Jurkat, Clone E6-1 (cell line): ENCODE measurements around the gene HOXC10.

ENCODE experiments used
- DNase-seq: peaks from one replicate; pipeline ENCODE4 v3.0.0-alpha.2; 2011; ENCODE audit warnings: low read depth, low spot score
- H3K4me3 ChIP-seq: 2 replicates; pipeline ENCODE4 v1.5.1; 2011; ENCODE audit warnings: mild to moderate bottlenecking, low read length, control low read depth, moderate library complexity

HOXC10 gene

DNA sequence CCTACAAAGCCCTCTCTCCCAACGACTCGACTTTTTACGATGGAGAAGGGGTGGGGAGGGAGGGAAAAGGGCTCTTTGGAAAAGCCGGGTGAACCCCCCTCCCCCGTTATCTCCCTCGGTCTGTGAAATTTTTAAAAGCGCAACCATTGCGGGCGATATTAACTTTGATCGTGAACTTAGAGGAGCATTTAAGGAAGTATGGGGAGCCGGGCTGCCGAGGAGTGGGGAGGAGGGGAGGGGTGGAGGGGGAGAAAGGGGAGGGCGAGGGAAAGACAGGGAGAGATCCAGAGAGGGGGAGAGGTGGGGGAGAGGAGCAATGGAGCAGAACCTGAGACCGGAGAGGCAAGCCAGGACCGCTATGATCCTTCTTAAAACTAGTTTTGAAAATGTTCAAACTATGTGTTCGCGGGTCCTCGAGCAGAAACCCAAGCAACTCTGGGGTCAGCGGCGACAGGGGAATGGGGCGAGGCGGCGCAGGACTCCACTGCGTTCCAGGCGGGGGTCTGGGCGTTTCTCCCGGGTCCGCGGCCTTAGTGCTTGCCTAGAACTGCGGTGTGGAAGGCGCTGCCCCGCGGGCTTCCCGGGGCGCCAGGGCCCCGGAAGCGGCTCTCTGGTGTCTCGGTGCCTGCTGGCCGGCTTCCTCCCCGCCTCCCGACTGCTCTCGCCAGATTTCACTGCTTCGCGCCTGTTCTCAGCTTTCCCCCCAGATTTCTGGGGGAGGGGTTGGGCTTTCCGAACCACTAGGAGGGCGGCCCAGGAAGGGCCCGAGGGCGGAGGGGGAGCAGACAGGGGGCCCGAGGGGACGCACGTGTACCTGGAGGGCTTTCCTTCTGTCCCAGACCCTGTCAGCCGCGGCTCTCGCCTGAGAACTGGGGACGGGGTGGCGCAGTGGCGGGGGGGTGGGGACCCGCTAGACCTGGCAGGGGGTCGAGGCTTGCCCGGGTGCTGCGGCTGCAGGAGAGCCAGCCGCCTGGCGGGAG, 10.6 kb upstream of the HOXC10 start, which contains the start of gene HOTAIR:
Gene HOTAIR, minus strand, starts transcription at position 871 of the 980 bp plus-strand sequence.
- H3K4me3 ChIP-seq: peak within 1 kb of the TSS; percentile 49
- no peak for DNase-seq

DNA sequence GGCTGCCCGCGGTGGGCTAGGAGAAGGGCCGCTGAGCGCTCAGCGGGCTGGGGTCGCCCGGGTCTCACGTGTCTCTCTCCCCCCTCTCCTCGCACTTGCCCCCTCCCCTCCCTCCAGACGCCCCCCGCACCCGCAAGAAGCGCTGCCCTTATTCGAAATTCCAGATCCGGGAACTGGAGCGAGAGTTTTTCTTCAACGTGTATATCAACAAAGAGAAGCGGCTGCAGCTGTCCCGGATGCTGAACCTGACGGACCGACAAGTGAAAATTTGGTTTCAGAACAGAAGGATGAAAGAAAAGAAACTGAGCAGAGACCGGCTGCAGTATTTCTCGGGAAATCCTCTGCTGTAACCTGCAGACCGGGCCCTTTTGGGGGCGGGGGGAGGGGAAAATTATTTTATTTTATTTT, 9.9 kb upstream of the HOXC10 start:
- peak overlapping the region; percentile 49 for H3K4me3 ChIP-seq
- DNase-seq: no peak

DNA sequence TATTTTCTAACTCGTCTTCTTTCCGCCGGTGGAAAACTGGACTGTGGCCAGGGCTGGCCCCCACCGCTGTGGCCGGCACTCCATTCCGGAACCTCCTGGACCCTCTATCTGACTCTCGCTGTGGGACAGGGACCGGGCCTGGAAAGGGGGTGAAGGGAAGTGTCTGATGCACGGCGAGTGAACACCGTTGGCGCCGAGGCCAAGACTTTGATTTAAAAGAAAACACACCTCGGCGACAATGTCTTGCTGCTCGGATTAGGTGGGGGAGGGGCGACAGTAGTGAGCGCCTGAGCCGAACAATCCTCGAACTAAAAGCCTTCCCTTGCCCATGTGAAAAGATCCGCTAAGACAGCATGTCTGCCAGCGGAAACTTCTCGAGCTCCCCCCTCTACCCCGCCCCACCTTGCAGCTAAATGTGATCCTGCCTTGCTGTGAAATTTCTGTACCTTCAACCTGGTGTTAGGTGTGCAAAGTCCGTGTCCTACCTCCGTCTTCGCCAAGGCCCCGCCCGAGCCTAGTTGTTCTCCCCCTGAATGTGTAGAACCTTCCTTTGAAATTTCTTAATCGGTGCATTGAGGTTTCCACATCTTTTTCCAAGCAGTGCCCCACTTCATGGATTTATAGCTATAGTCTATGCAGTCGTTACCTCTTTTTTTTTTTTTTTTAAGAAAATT, 9.3 kb upstream of the HOXC10 start:
- DNase-seq: no peak
- H3K4me3 ChIP-seq: peak overlapping the region; percentile 49

DNA sequence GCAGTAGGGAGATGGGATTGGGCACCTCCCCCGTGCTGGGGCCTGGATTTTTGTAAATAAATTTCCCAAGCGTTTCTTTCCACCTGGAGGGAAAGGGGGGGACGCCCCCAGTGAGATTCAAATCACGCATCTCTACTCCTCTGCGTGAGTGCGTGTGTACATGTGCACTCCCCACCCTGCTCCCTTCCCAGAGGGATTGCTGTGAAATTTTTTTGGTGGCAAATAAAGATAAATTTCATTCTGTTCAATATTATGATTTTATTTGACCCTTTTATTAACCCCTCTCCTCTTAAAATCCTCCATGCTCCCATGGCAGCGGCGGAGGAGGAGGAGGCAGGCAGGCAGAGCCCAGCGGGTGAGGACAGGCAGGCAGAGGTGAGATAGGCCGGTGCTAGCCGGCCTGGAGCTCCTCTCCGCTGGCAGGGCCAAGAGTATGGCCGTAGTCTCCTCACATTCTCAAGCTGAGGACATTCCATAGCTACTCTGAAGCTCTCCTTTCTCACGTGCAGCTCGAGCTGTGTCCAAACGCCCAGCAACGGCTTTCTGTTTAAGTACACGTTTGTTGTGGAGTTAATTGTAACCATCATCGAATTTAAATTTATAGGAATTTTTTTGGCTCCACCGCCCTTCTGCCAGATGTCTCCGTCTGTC, 8.6 kb upstream of the HOXC10 start:
- DNase-seq: no peak
- no peak overlapping the region for H3K4me3 ChIP-seq

DNA sequence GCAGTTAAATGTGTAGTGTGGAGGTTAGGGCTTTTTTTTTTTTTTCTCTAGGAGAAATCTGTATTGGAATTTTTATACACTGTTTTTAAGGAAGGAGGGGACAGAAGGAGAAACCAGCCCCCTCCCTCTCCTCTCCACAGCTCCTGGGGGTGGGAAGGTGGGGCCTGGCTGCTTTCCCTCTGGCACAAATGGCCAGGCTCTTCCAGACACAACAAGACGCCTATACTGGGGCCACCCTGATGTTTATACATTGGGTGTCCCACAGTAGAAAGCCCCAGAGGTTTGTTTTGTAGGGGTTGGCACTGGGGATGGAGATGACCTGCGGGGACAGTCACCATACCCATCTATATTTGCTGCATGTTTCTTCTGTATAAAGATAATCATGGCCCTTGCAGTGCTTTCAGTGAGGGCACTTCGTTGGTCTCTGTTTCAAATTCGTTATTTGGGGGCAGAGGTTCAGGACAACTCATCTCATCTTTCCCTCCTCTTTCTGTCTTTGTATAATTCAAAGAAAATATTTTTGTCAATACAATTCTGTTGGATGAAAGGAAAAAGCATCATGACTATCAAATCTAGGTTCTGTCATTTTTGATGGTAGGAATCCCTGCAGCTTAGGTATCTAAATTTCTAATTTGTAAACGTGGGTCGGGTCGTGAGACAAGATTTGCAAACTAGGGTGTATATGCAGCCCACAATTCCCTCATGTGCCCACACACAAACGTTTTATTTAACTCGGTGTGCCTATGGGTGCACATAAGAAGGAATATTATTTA, 7.9 kb upstream of the HOXC10 start:
- no peak for DNase-seq
- no peak overlapping the region for H3K4me3 ChIP-seq

DNA sequence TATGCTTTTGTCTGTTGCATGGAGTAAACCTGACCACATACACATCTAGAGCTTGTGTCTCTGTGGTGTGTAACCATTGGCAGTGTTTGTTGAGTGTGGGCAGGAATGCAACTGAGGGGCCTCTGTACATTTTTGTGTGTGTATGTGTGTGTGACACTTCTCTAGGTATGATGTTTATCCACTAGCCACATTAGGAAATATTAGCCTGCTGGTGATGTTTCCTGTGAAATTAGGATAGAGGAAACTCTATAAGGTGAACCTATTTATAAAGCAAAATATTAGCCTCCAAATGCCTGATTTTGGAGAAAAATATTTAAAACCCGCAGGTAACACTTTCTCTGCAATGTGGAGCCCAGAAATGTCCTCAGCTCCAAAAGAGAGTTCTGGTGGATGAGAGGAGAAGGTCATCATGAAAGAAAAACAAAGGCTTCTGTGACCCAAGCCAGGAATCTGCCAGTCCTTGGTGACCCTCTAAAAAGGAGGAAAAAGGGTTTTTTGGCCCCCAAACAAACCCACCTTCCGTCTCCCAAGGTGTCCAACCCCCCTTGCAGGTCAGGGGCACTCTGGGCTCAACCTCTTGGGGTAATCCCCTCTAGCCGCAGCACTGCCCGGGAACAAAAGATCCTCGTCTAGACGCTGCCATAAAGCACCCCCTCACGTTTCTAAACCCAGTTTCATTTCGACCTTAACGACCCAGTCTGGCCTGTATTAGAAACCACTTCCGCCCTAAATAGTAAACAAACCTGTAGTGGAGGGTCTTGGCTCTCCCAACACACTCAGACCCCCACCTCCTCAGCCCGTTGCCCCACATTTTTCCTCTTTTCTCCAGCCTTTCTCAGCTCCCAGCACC, 7.1 kb upstream of the HOXC10 start:
- no peak for DNase-seq
- H3K4me3 ChIP-seq: no peak overlapping the region; the same call in 1 of the 2 replicates

DNA sequence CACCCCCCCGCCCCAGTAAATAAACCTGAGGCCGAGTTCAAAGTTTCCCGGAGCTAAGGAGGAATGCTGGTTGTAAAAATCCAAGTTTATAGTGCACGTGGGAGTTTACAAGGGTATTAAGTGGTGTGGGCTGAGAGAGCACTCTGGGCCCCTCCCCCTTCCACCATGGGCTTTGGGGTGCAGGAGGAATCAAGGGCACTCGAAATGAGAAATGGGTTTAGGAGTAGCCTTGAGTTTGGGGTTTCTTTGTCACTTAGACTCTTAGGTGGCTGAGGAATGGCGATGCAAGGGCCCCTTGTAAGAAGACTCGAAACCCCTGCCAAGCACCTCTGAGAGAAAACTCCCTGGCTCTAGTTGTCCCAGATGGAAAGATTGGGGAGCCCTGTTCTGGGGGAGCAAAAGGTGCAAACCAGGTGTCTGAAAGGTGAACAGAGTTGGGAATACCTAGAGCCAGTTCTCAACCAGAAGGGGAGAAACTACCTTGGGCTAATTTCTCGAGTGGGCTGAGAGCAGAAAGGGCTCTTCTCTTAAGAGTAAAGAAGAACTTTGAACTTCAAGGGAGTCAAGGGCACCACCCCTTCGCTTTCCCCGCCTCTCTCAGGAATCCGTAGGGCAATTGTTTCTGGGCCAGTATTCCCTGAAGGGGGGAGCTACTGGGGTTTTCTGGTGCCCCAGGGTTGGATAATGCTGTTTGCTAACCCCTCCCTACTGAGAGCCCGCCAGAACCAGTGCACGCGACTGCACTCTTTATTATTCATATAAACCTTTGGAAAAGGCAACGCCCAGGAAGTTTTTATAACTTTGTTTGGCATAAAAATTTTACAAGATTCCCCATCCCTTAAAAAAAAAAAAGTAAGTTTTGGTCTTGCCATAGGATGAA, 6.2 kb upstream of the HOXC10 start:
- DNase-seq: no peak
- no peak overlapping the region for H3K4me3 ChIP-seq

DNA sequence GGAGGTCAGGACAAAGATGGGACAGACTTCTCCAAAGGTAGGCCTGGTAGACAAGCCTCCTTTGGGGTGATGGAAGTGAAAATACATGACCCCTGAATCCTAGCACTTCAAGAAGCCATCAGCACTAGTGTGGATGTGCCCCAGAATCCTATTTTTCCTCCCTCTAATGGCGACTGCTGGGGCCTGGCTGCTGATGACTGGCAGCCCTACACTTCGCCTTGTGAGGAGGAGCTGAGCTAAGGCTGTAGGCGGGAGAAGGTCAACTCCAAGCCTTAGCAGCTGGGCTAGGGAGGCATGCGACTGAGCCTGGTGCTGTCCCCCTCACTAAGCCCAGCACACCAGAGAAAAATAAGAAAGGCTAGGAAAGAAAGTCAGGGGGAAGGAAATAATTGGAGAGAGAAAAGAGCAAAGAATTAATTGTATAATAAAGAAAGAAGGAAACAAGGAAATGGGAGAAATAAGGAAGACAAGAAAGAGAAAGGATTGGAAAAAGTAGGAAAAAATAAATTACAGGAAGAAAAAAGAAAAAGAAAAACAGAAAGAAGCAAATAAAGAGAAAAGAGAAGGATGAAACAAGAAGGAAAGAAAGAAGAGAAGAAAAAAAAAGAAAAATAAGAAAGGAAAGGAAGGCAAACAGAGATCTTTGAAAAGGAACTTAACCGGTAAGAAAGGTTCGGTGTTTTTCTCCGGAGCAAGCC, 4.7 kb upstream of the HOXC10 start:
- no peak overlapping the region for H3K4me3 ChIP-seq
- no peak for DNase-seq

DNA sequence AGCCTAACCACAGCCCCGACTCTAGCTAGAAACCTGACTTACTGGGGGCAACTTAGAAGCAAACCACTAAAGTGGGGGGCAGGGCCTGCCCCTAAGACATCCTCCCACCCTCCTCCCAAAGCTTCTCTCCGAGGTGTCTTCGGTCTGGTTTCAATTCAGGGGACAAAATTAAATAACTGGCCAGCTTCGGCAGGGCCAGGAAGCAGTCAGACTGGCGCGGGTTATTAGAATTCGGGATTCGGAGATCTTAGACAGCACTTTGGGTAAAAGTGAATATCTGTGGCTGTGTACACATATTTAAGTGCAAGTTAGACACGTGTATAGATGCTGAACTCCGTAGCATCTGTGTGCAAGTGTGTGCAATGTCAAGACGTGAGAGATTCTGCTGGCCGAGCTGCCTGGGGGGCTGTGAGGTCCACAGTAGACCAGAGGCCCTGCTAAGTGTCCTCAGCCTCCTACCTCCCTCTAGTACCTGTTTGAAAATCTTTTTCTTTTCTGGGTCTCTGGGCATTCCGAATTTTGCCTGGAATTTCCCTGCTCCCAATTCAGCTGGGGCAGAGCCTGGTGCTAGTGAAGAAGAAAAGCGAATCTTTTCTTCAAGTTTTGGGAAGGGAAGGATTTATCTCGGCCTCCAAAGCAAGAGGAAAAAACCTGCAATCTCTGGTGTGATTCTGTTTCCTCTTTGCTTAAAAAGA, 4.0 kb upstream of the HOXC10 start:
- DNase-seq: peak; percentile 69
- no peak overlapping the region for H3K4me3 ChIP-seq

DNA sequence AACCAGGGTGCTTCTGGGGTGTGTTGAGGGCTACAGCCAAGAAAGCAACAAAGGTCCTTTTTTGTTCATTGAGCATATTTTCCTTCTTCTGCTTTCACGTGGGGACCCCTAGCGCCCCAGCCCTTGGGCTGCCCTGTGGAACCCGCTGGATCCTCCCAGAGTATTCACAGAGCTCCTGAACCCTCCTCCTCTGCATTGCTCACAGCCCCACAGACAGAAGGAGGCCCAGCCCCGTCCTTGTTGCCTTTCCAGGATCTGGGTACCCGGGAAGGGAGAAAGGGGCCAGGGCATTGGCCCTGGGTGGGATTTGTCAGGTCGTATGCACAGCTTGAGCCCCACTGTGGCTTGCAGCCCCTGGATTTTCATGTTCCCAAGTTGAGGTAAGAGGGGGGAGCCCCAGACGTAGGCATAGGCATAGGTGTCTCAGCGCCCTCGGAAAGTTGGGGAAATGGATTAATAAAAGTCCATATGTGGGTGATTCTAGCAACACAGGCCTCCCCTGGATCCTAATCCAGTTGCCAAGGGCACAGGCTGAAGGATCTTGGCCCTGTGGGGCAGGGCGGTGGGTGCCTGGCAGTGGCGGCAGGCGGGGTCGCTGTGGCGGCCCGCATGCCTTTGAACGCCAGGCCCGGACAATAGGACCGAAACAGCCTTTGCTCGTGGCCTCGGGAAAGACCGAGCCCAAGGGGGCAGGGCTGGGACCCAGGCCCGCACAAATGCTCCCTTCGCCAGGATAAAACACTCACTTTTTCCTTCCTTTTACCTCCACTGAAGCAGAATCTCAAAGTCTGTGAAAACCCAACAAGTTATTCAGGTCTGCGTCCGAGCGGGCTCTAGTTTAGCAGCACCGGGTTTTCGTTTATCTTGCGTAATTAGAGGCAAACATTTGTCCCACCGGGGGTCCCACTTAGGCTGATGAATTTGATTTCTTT, 3.0 kb upstream of the HOXC10 start:
- no peak overlapping the region for H3K4me3 ChIP-seq
- no peak for DNase-seq

DNA sequence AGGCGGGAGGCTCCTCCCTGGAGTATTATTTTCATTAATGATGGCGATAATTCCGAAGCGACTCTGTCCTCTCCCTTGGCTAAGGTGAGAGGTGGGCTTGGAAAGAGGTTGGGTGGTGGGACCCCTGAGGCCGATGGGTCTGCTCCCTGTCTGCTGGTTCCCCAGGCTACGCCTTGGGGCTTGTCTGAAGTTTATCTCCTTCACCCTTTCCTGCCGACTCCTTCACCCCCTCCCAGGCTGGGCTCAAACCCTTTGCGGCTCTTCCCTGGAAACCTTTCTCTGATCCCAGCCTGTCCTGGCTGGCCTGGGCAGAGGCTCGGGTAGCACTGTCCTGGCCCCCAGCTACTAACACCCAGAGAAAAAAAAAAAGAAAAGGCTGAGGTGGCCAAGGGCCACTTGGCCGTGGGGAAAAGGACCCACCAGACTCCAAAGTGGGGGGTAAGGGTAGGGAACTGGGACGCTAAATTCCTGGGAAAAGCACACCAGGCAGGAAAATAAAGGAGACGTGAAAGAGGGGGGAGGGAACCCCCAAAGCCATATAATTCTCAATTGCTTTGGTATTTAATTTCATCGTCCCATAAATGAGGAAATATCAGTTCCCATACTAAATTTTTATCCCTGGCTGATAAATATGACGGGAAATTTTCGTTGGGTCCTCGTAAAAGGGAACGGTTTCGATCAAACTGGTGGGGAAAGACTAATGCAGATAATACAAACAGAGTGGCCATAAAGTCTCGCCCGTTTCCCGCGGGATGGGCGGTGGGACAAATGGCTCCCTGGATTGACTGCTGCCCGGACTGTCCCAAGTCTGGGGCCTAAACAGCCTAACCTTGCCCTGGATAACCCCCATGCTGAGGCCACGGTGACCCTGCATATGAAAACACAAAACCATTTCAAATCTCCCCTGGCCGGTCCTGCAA, 2.0 kb upstream of the HOXC10 start:
- H3K4me3 ChIP-seq: no peak overlapping the region
- no peak for DNase-seq

DNA sequence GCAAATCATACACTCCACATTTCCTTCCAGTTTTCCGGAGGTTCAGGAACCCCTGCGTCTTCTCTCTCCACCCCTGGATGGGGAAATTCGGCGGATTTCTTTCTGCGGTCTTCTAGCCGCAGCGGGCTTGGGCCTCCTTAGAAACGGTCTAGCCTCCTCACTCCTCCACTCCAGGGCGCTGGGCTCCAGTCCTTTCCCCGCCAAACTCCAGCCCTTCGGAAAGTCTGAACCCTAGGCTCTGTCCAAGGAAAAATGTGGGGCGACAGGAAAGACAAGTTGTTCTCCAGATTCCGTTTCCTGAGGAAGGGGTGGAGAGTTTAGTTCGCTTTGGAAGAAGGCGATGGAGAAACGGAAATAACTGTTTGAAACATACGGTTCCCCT, 1.4 kb upstream of the HOXC10 start:
- H3K4me3 ChIP-seq: no peak overlapping the region
- no peak for DNase-seq

DNA sequence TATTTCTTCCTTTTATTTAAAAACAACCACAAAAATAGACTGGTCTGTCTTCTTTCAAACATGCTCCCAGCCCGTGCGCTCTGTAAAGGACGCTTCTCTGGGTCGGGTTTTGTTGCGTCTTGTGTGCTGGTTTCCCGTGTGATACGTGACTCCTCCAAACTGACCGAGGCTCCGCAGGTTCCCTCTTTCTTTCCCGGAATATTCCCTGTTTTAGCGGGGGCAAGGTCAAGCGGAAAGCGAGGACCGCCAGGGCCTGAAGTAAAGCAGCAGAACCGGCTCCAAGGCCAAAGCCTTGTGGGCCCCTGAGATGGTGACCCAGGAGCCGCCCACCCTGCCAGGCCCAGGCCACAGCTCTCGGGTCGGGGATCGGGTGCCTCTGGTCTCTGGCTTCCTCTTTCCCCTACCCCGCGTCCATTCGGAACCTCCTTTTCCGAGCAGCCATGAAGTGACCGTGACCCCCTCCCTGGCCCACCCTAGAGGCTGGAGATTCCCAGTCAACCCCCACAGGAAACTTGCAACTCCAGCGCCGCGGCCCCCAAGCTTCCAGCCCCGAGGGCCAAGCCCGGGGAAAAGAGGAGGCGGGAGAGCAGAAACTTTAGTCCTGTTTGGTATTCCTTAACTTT, 885 bp upstream of the HOXC10 start:
- DNase-seq: no peak
- H3K4me3 ChIP-seq: no peak overlapping the region

DNA sequence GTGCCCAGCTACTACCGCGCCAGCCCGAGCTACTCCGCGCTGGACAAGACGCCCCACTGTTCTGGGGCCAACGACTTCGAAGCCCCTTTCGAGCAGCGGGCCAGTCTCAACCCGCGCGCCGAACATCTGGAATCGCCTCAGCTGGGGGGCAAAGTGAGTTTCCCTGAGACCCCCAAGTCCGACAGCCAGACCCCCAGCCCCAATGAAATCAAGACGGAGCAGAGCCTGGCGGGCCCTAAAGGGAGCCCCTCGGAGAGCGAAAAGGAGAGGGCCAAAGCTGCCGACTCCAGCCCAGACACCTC, 697 bp downstream of the HOXC10 start:
- peak overlapping the region; percentile 50 for H3K4me3 ChIP-seq
- DNase-seq: no peak
